ENCODE data around the gene FBLIM1. TPM values are rescaled to one million over a fixed set of nuclear protein-coding genes. Genes with fewer than 3 reads are reported as not detected.
A peak's percentile ranks its signal among the peaks of the same experiment; 100 is the strongest.

FBLIM1 gene
- total and polyA plus RNA-seq, 7 experiments from 2014 or later = 0.27 to 0.54 (median 0.41) TPM; not detected in 4

- H3K36me3 Mint-ChIP-seq = no peaks in the 10 kb centered on the region
- H3K4me3 ChIP-seq (ENCODE audit: low read length) = no peak overlapping the region
- intact Hi-C loops (cut with micrococcal nuclease) = no loop called here
- POLR2A ChIA-PET = no interaction called here
- no peaks in the 10 kb centered on the region for H3K4me1 Mint-ChIP-seq
- no peaks in the 10 kb centered on the region for H3K4me1 ChIP-seq (ENCODE audit: control insufficient read depth in 2 of 2, insufficient read depth in 2 of 2, low read length in 2 of 2)
- H3K27me3 ChIP-seq (ENCODE audit: control insufficient read depth in 2 of 2, insufficient read depth in 2 of 2, low read length in 2 of 2) = no peaks in the 10 kb centered on the region
- no peaks in the 10 kb centered on the region for H3K36me3 ChIP-seq (ENCODE audit: control insufficient read depth in 2 of 3, insufficient read depth in 3 of 3, low read length in 3 of 3)
- H3K9me3 ChIP-seq (ENCODE audit: control insufficient read depth in 2 of 3, low read length in 3 of 3) = no peaks in the 10 kb centered on the region
- H3K4me3 Mint-ChIP-seq = no peak overlapping the region
- no peaks in the 10 kb centered on the region for H3K9me3 Mint-ChIP-seq
- H3K27ac ChIP-seq (ENCODE audit: low read depth, low read length) = no peak overlapping the region
- DNase-seq (no peak), ATAC-seq (no peak)
- H3K27ac Mint-ChIP-seq = peak overlapping the region in 1 of 9 donors; percentile 36
- peaks cover 0 to 15% (median 6%) of the 10 kb centered on the region in 5 donors for H3K27me3 Mint-ChIP-seq
- CTCF ChIA-PET = no interaction called here
These were observed 40.6 kb downstream of the FBLIM1 start for GRCh38 chr1:15799004-15799867.

- no peaks in the 10 kb centered on the region for H3K9me3 Mint-ChIP-seq
- no peaks in the 10 kb centered on the region for H3K4me1 ChIP-seq (ENCODE audit: control insufficient read depth in 2 of 2, insufficient read depth in 2 of 2, low read length in 2 of 2)
- no peaks in the 10 kb centered on the region for H3K36me3 Mint-ChIP-seq
- H3K9me3 ChIP-seq (ENCODE audit: control insufficient read depth in 2 of 3, low read length in 3 of 3) = no peaks in the 10 kb centered on the region
- no peak overlapping the region for H3K27ac Mint-ChIP-seq
- ATAC-seq (no peak), DNase-seq (no peak)
- ChIA-PET CTCF (interaction anchor here (0.7 kb wide), 1 partner anchor 165 kb away, joined by 4 read pairs; no protein-coding TSS in a partner anchor), POLR2A (interaction anchor here (0.6 kb wide), 1 partner anchor 20 kb away, joined by 3 read pairs; no protein-coding TSS in a partner anchor)
- no peak overlapping the region for H3K27ac ChIP-seq (ENCODE audit: low read depth, low read length)
- H3K27me3 Mint-ChIP-seq = peaks cover 0 to 15% (median 6%) of the 10 kb centered on the region in 5 donors
- intact Hi-C loops (cut with micrococcal nuclease) = no loop called here
- no peaks in the 10 kb centered on the region for H3K4me1 Mint-ChIP-seq
- H3K27me3 ChIP-seq (ENCODE audit: control insufficient read depth in 2 of 2, insufficient read depth in 2 of 2, low read length in 2 of 2) = no peaks in the 10 kb centered on the region
- no peak overlapping the region for H3K4me3 Mint-ChIP-seq
- no peak overlapping the region for H3K4me3 ChIP-seq (ENCODE audit: low read length)
- H3K36me3 ChIP-seq (ENCODE audit: control insufficient read depth in 2 of 3, insufficient read depth in 3 of 3, low read length in 3 of 3) = no peaks in the 10 kb centered on the region
These were observed 41.6 kb downstream of the FBLIM1 start for GRCh38 chr1:15799928-15800835.

- peak overlapping the region in 1 of 9 donors; percentile 62 for H3K27ac Mint-ChIP-seq
These were observed 43.8 kb downstream of the FBLIM1 start for GRCh38 chr1:15802234-15802965.

GRCh38 chr1:15803380-15803779, 44.8 kb downstream of the FBLIM1 start:
- intact Hi-C loops (cut with micrococcal nuclease) = loop anchor here in 1 of 2 donors (1.0 kb wide), 1 partner anchor 191 kb away; no protein-coding TSS in a partner anchor
- CTCF ChIA-PET = interaction anchor here (1.2 kb wide), 2 partner anchors 12 to 252 kb away, joined by 3 to 6 read pairs; no protein-coding TSS in a partner anchor
- Histone ChIP-seq H3K4me3 (ENCODE audit: low read length) (no peak overlapping the region), H3K4me1 (ENCODE audit: control insufficient read depth in 2 of 2, insufficient read depth in 2 of 2, low read length in 2 of 2) (no peaks in the 10 kb centered on the region), H3K9me3 (ENCODE audit: control insufficient read depth in 2 of 3, low read length in 3 of 3) (no peaks in the 10 kb centered on the region), H3K36me3 (ENCODE audit: control insufficient read depth in 2 of 3, insufficient read depth in 3 of 3, low read length in 3 of 3) (no peaks in the 10 kb centered on the region), H3K27ac (ENCODE audit: low read depth, low read length) (no peak overlapping the region), H3K27me3 (ENCODE audit: control insufficient read depth in 2 of 2, insufficient read depth in 2 of 2, low read length in 2 of 2) (no peaks in the 10 kb centered on the region)
- Mint-ChIP-seq H3K9me3 (peaks cover 0 to under 1% (median 0%) of the 10 kb centered on the region in 11 donors), H3K36me3 (no peaks in the 10 kb centered on the region), H3K4me1 (no peaks in the 10 kb centered on the region), H3K4me3 (no peak overlapping the region), H3K27ac (no peak overlapping the region), H3K27me3 (peaks cover 0 to 15% (median 6%) of the 10 kb centered on the region in 5 donors)
- DNase-seq = peak in 6 of 9 donors; percentile 2 to 30 (median 16)
- POLR2A ChIA-PET = no interaction called here
- ATAC-seq = peak; percentile 37

More at GRCh38 chr1:15802234-15802965, 43.8 kb downstream of the FBLIM1 start:
- no peaks in the 10 kb centered on the region for H3K4me1 ChIP-seq (ENCODE audit: control insufficient read depth in 2 of 2, insufficient read depth in 2 of 2, low read length in 2 of 2)
- CTCF ChIA-PET = no interaction called here
- POLR2A ChIA-PET = interaction anchor here (0.6 kb wide), 1 partner anchor 93 kb away, joined by 3 read pairs; no protein-coding TSS in a partner anchor
- ATAC-seq (no peak), DNase-seq (no peak)
- Mint-ChIP-seq H3K9me3 (no peaks in the 10 kb centered on the region), H3K27me3 (peaks cover 0 to 15% (median 6%) of the 10 kb centered on the region in 5 donors), H3K4me1 (no peaks in the 10 kb centered on the region), H3K4me3 (no peak overlapping the region), H3K36me3 (no peaks in the 10 kb centered on the region)
- no peaks in the 10 kb centered on the region for H3K9me3 ChIP-seq (ENCODE audit: control insufficient read depth in 2 of 3, low read length in 3 of 3)
- H3K4me3 ChIP-seq (ENCODE audit: low read length) = no peak overlapping the region
- no peak overlapping the region for H3K27ac ChIP-seq (ENCODE audit: low read depth, low read length)
- intact Hi-C loops (cut with micrococcal nuclease) = no loop called here
- H3K36me3 ChIP-seq (ENCODE audit: control insufficient read depth in 2 of 3, insufficient read depth in 3 of 3, low read length in 3 of 3) = no peaks in the 10 kb centered on the region
- no peaks in the 10 kb centered on the region for H3K27me3 ChIP-seq (ENCODE audit: control insufficient read depth in 2 of 2, insufficient read depth in 2 of 2, low read length in 2 of 2)

GRCh38 chr1:15804060-15804459, 45.5 kb downstream of the FBLIM1 start:
- no peak overlapping the region for H3K4me3 ChIP-seq (ENCODE audit: low read length)
- ChIA-PET CTCF (interaction anchor here (0.7 to 1.2 kb wide), 4 partner anchors 11 to 373 kb away, joined by 3 to 6 read pairs (median 4); no protein-coding TSS in a partner anchor), POLR2A (no interaction called here)
- Mint-ChIP-seq H3K4me1 (no peaks in the 10 kb centered on the region), H3K36me3 (no peaks in the 10 kb centered on the region), H3K9me3 (peaks cover 0 to 2% (median 0%) of the 10 kb centered on the region in 11 donors), H3K4me3 (no peak overlapping the region), H3K27me3 (peaks cover 0 to 15% (median 6%) of the 10 kb centered on the region in 5 donors), H3K27ac (peak overlapping the region in 1 of 9 donors; percentile 83)
- ATAC-seq (no peak), DNase-seq (no peak)
- intact Hi-C loops (cut with micrococcal nuclease) = no loop called here
- no peaks in the 10 kb centered on the region for H3K4me1 ChIP-seq (ENCODE audit: control insufficient read depth in 2 of 2, insufficient read depth in 2 of 2, low read length in 2 of 2)
- no peak overlapping the region for H3K27ac ChIP-seq (ENCODE audit: low read depth, low read length)
- H3K9me3 ChIP-seq (ENCODE audit: control insufficient read depth in 2 of 3, low read length in 3 of 3) = no peaks in the 10 kb centered on the region
- H3K36me3 ChIP-seq (ENCODE audit: control insufficient read depth in 2 of 3, insufficient read depth in 3 of 3, low read length in 3 of 3) = no peaks in the 10 kb centered on the region
- no peaks in the 10 kb centered on the region for H3K27me3 ChIP-seq (ENCODE audit: control insufficient read depth in 2 of 2, insufficient read depth in 2 of 2, low read length in 2 of 2)

GRCh38 chr1:15807121-15807520, 48.5 kb downstream of the FBLIM1 start:
- intact Hi-C loops (cut with micrococcal nuclease) = no loop called here
- CTCF ChIA-PET = no interaction called here

More at GRCh38 chr1:15807121-15807520, 48.5 kb downstream of the FBLIM1 start:
- peaks cover 0 to 7% (median 3%) of the 10 kb centered on the region in 5 donors for H3K27me3 Mint-ChIP-seq
- DNase-seq (no peak), ATAC-seq (no peak)
- Histone ChIP-seq H3K36me3 (ENCODE audit: control insufficient read depth in 2 of 3, insufficient read depth in 3 of 3, low read length in 3 of 3) (no peaks in the 10 kb centered on the region), H3K27me3 (ENCODE audit: control insufficient read depth in 2 of 2, insufficient read depth in 2 of 2, low read length in 2 of 2) (no peaks in the 10 kb centered on the region), H3K4me3 (ENCODE audit: low read length) (no peak overlapping the region), H3K4me1 (ENCODE audit: control insufficient read depth in 2 of 2, insufficient read depth in 2 of 2, low read length in 2 of 2) (no peaks in the 10 kb centered on the region), H3K9me3 (ENCODE audit: control insufficient read depth in 2 of 3, low read length in 3 of 3) (no peaks in the 10 kb centered on the region), H3K27ac (ENCODE audit: low read depth, low read length) (no peak overlapping the region)
- no peak overlapping the region for H3K4me3 Mint-ChIP-seq
- no peaks in the 10 kb centered on the region for H3K4me1 Mint-ChIP-seq
- POLR2A ChIA-PET = no interaction called here
- peaks cover 0 to 4% (median 0%) of the 10 kb centered on the region in 11 donors for H3K9me3 Mint-ChIP-seq
- H3K27ac Mint-ChIP-seq = no peak overlapping the region
- no peaks in the 10 kb centered on the region for H3K36me3 Mint-ChIP-seq

All from naive thymus-derived CD4-positive, alpha-beta T cell (primary cell).